LNCaP clone FGC (cell line): Measurements from ENCODE around the gene NMRK1.

Experiments
- DNase-seq: peaks from one replicate; pipeline ENCODE4 v3.0.0-alpha.2; 2011; ENCODE audit warnings: low read depth
- H3K4me3 ChIP-seq: 2 replicates; pipeline ENCODE4 v1.5.1; 2011; ENCODE audit warnings: mild to moderate bottlenecking, low read depth, low read length, control low read depth
- CTCF ChIP-seq: IDR thresholded peaks from 2 replicates; pipeline ENCODE4 v1.5.1; 2012; ENCODE audit warnings: mild to moderate bottlenecking; ENCODE audit not compliant: control insufficient read depth, insufficient read depth; ENCODE audit errors: extremely low read depth

NMRK1 gene

GRCh38 chr9:75046725-75047345, 41.1 kb downstream of the NMRK1 start:
- no peak overlapping the region for H3K4me3 ChIP-seq
- TF ChIP-seq CTCF = no peak
- no peak for DNase-seq

GRCh38 chr9:75041041-75041440, 46.9 kb downstream of the NMRK1 start:
- no peak for TF ChIP-seq CTCF
- no peak overlapping the region for H3K4me3 ChIP-seq
- no peak for DNase-seq

GRCh38 chr9:75039801-75040200, 48.2 kb downstream of the NMRK1 start:
- no peak for TF ChIP-seq CTCF
- DNase-seq = no peak
- H3K4me3 ChIP-seq = no peak overlapping the region

GRCh38 chr9:75039009-75039408, 48.9 kb downstream of the NMRK1 start:
- TF ChIP-seq CTCF = no peak
- no peak for DNase-seq
- no peak overlapping the region for H3K4me3 ChIP-seq

- no peak for DNase-seq
- H3K4me3 ChIP-seq = no peak overlapping the region
- TF ChIP-seq CTCF = no peak
These were observed 51.2 kb downstream of the NMRK1 start for GRCh38 chr9:75036793-75037192.

GRCh38 chr9:75033791-75034473, 54.0 kb downstream of the NMRK1 start:
- no peak for TF ChIP-seq CTCF
- DNase-seq = no peak
- no peak overlapping the region for H3K4me3 ChIP-seq
